Activated CD4-positive, alpha-beta T cell treated with anti-CD3 and anti-CD28 coated beads, Interleukin-2, amount 50 U/mL, for 24 hours (primary cell): ENCODE measurements around the gene DHRS2.
"Not testable (repeated sequence)": the region's sequence is repeated elsewhere in the genome, so short reads cannot be mapped to it uniquely, and the experiment has no call there.

ENCODE experiments used
- DNase-seq, 2 donors: peaks; one replicate each; pipeline ENCODE4 v3.0.0-alpha.2; 2020; ENCODE audit warnings: low read depth in 1 of 2, low spot score in 1 of 2

DHRS2 gene

GRCh38 chr14:23636317-23637211 is at the start of gene DHRS2:
TSS of gene DHRS2 (plus strand) at chr14:23636364. CDS start at chr14:23638865, 2,501 bp downstream.
- no peak for DNase-seq

GRCh38 chr14:23588884-23589598 is 47.1 kb upstream of the DHRS2 start:
- peak; percentile 50 to 72 for DNase-seq

GRCh38 chr14:23589606-23590005 is 46.6 kb upstream of the DHRS2 start:
- DNase-seq: no peak

GRCh38 chr14:23590198-23590597 is 46.0 kb upstream of the DHRS2 start:
- DNase-seq: no peak

- DNase-seq: not testable (repeated sequence)
Observed at GRCh38 chr14:23594191-23594590, 42.0 kb upstream of the DHRS2 start.

GRCh38 chr14:23600322-23600707 is 35.8 kb upstream of the DHRS2 start:
- DNase-seq: no peak

GRCh38 chr14:23600806-23601205 is 35.4 kb upstream of the DHRS2 start:
- DNase-seq: no peak

GRCh38 chr14:23601424-23601823 is 34.7 kb upstream of the DHRS2 start:
- DNase-seq: no peak

- DNase-seq: no peak
Observed at GRCh38 chr14:23601845-23602180, 34.4 kb upstream of the DHRS2 start.

GRCh38 chr14:23602181-23603095 is 33.7 kb upstream of the DHRS2 start:
- no peak for DNase-seq

- no peak for DNase-seq
Observed at GRCh38 chr14:23603103-23603502, 33.1 kb upstream of the DHRS2 start.

- no peak for DNase-seq
Observed at GRCh38 chr14:23604148-23604547, 32.0 kb upstream of the DHRS2 start.

GRCh38 chr14:23604675-23605170 is 31.4 kb upstream of the DHRS2 start:
- DNase-seq: no peak

- DNase-seq: no peak
Observed at GRCh38 chr14:23605931-23606585, 30.1 kb upstream of the DHRS2 start.

- DNase-seq: no peak
Observed at GRCh38 chr14:23608454-23608853, 27.7 kb upstream of the DHRS2 start.

GRCh38 chr14:23609001-23609400 is 27.2 kb upstream of the DHRS2 start:
- no peak for DNase-seq

GRCh38 chr14:23609411-23610089 is 26.6 kb upstream of the DHRS2 start:
- DNase-seq: not testable (repeated sequence)

GRCh38 chr14:23610090-23610814 is 25.9 kb upstream of the DHRS2 start:
- no peak for DNase-seq

GRCh38 chr14:23610815-23611289 is 25.3 kb upstream of the DHRS2 start:
- DNase-seq: no peak
